IMR-90 (cell line): Measurements from ENCODE around the gene ARHGEF3. TPM values are rescaled to one million over a fixed set of nuclear protein-coding genes. Genes with fewer than 3 reads are reported as not detected.

Experiments used
- ATAC-seq: fragments of 200-7000 bp; cut with Tn5 transposase; 2 replicates; pipeline ENCODE4 v1.9.1; 2020; ENCODE audit warnings: low read depth, mild to moderate bottlenecking, moderate library complexity
- BruUV-seq: library from RNA; stranded (reverse); fragments of 400-500 nt; replicated peaks from 2 replicates; lab custom pipeline; 2021; lab: Mats Ljungman, UMichigan
- CTCF ChIA-PET: fragments of 300-600 bp; formaldehyde crosslinking; extraction: SDS; loops from one replicate; lab custom pipeline; 2021; ENCODE audit warnings: antibody characterized with exemption; lab: Yijun Ruan, JAX
- POLR2A ChIA-PET: fragments of 300-600 bp; sonication (Branson Sonifier 250); formaldehyde crosslinking; loops from one replicate; lab custom pipeline; 2022; ENCODE audit warnings: antibody characterized with exemption; ENCODE audit not compliant: unreplicated experiment; lab: Charles Lee
- DNase-seq: peaks from one replicate; pipeline ENCODE4 v3.0.0; 2013
- H2AFZ ChIP-seq: replicated peaks from 2 replicates; pipeline ENCODE3; 2013; ENCODE audit warnings: low read length, mild to moderate bottlenecking; ENCODE audit not compliant: poor library complexity
- H2AK5ac ChIP-seq: 2 replicates; pipeline ENCODE4 v1.6.1; 2013; ENCODE audit warnings: low read depth, low read length, inconsistent platforms
- H2AK9ac ChIP-seq: replicated peaks from 2 replicates; pipeline ENCODE3; 2013; ENCODE audit warnings: mild to moderate bottlenecking, low read depth, low read length, moderate library complexity; ENCODE audit not compliant: poor library complexity
- H2BK120ac ChIP-seq: 2 replicates; pipeline ENCODE4 v1.6.1; 2013; ENCODE audit warnings: low read depth, low read length, inconsistent platforms
- H2BK15ac ChIP-seq: 3 replicates; pipeline ENCODE4 v1.6.1; 2013; ENCODE audit warnings: low read depth, low read length, inconsistent platforms
- H2BK20ac ChIP-seq: 2 replicates; pipeline ENCODE4 v1.6.1; 2013; ENCODE audit warnings: low read depth, mild to moderate bottlenecking, inconsistent platforms, low read length, moderate library complexity
- H2BK5ac ChIP-seq: 2 replicates; pipeline ENCODE4 v1.6.1; 2013; ENCODE audit warnings: mild to moderate bottlenecking, low read depth, low read length, inconsistent platforms; ENCODE audit not compliant: poor library complexity, severe bottlenecking
- H3K14ac ChIP-seq: replicated peaks from 2 replicates; pipeline ENCODE4 v1.6.1; 2013; ENCODE audit warnings: low read depth, low read length, inconsistent platforms
- H3K18ac ChIP-seq: 2 replicates; pipeline ENCODE4 v1.6.1; 2013; ENCODE audit warnings: low read depth, low read length, control low read depth
- H3K23ac ChIP-seq: 2 replicates; pipeline ENCODE4 v1.6.1; 2013; ENCODE audit warnings: low read depth, low read length, inconsistent platforms
- H3K27ac ChIP-seq: 2 replicates; pipeline ENCODE4 v1.5.1; 2013; ENCODE audit warnings: mild to moderate bottlenecking, control low read depth, low read length; ENCODE audit not compliant: insufficient read depth
- H3K27me3 ChIP-seq: 2 replicates; pipeline ENCODE4 v1.6.1; 2013; ENCODE audit warnings: low read length; ENCODE audit not compliant: control insufficient read depth, insufficient read depth
- H3K36me3 ChIP-seq: 2 replicates; pipeline ENCODE4 v1.6.1; 2013; ENCODE audit warnings: low read length, mixed read lengths; ENCODE audit not compliant: control insufficient read depth, insufficient read depth
- H3K4ac ChIP-seq: 2 replicates; pipeline ENCODE4 v1.6.1; 2013; ENCODE audit warnings: low read depth, low read length, inconsistent platforms
- H3K4me1 ChIP-seq: 2 replicates; pipeline ENCODE4 v1.6.1; 2013; ENCODE audit warnings: low read length, mixed read lengths; ENCODE audit not compliant: control insufficient read depth, insufficient read depth
- H3K4me2 ChIP-seq: 2 replicates; pipeline ENCODE4 v1.6.1; 2013; ENCODE audit warnings: low read depth, mild to moderate bottlenecking, control low read depth, low read length, moderate library complexity
- H3K4me3 ChIP-seq: 2 replicates; pipeline ENCODE4 v1.5.1; 2013; ENCODE audit warnings: low read depth, mild to moderate bottlenecking, control low read depth, low read length, moderate library complexity; ENCODE audit not compliant: insufficient read depth
- H3K56ac ChIP-seq: 2 replicates; pipeline ENCODE4 v1.6.1; 2013; ENCODE audit warnings: low read length, inconsistent platforms; ENCODE audit not compliant: insufficient read depth; ENCODE audit errors: extremely low read depth
- H3K79me1 ChIP-seq, 2 experiments: 2 replicates each; pipeline ENCODE4 v1.6.1; 2013; ENCODE audit warnings: low read length in 2 of 2, inconsistent platforms in 1 of 2, low read depth in 1 of 2
- H3K9ac ChIP-seq: 2 replicates; pipeline ENCODE4 v1.6.1; 2013; ENCODE audit warnings: low read depth, low read length, control low read depth
- H3K9me1 ChIP-seq: 2 replicates; pipeline ENCODE4 v1.6.1; 2013; ENCODE audit warnings: low read length, inconsistent platforms; ENCODE audit not compliant: insufficient read depth
- H3K9me3 ChIP-seq: 2 replicates; pipeline ENCODE4 v1.6.1; 2013; ENCODE audit warnings: low read length; ENCODE audit not compliant: control insufficient read depth, insufficient read depth
- H4K20me1 ChIP-seq: 2 replicates; pipeline ENCODE4 v1.6.1; 2013; ENCODE audit warnings: low read length, inconsistent platforms; ENCODE audit not compliant: insufficient read depth
- H4K5ac ChIP-seq: 2 replicates; pipeline ENCODE4 v1.6.1; 2013; ENCODE audit warnings: mild to moderate bottlenecking, low read depth, low read length, control low read depth
- H4K8ac ChIP-seq, 2 experiments: 2 replicates each; pipeline ENCODE4 v1.6.1; 2013; ENCODE audit warnings: low read depth in 2 of 2, low read length in 2 of 2, control low read depth in 1 of 2, inconsistent platforms in 1 of 2
- H4K91ac ChIP-seq: 2 replicates; pipeline ENCODE4 v1.6.1; 2013; ENCODE audit warnings: low read depth, low read length, inconsistent platforms; ENCODE audit not compliant: insufficient read depth
- CEBPB ChIP-seq: IDR thresholded peaks from 2 replicates; pipeline ENCODE4 v1.6.1; 2012; ENCODE audit warnings: low read depth, low read length, improper control_type of control experiment
- CTCF ChIP-seq: conservative IDR thresholded peaks from 2 replicates; pipeline ENCODE4 v1.5.1; 2012; ENCODE audit warnings: mild to moderate bottlenecking, low read depth, low read length, improper control_type of control experiment
- ELK1 ChIP-seq: fragments of 150-350 bp; IDR thresholded peaks from 2 replicates; pipeline ENCODE4 v1.6.1; 2016; ENCODE audit warnings: low read depth, mild to moderate bottlenecking, low read length, moderate library complexity, borderline replicate concordance
- FOS ChIP-seq: fragments of 150-350 bp; IDR thresholded peaks from 2 replicates; pipeline ENCODE4 v1.6.1; 2016; ENCODE audit warnings: low read depth, low read length
- MAFK ChIP-seq: IDR thresholded peaks from 2 replicates; pipeline ENCODE4 v1.6.1; 2012; ENCODE audit warnings: low read depth, low read length, improper control_type of control experiment
- NFE2L2 ChIP-seq: fragments of 150-350 bp; IDR thresholded peaks from 2 replicates; pipeline ENCODE4 v1.6.1; 2016; ENCODE audit warnings: low read depth, mild to moderate bottlenecking, low read length
- POLR2A ChIP-seq: IDR thresholded peaks from 2 replicates; pipeline ENCODE4 v1.6.1; 2012; ENCODE audit warnings: mild to moderate bottlenecking, low read depth, low read length
- RAD21 ChIP-seq: IDR thresholded peaks from 2 replicates; pipeline ENCODE4 v1.6.1; 2012; ENCODE audit warnings: low read length, improper control_type of control experiment
- RCOR1 ChIP-seq: IDR thresholded peaks from 2 replicates; pipeline ENCODE4 v1.6.1; 2012; ENCODE audit warnings: mild to moderate bottlenecking, low read length, improper control_type of control experiment; ENCODE audit not compliant: insufficient replicate concordance
- SMC3 ChIP-seq: fragments of 150-350 bp; IDR thresholded peaks from 2 replicates; pipeline ENCODE4 v1.6.1; 2016; ENCODE audit warnings: low read depth, mild to moderate bottlenecking, antibody characterized with exemption, low read length, moderate library complexity
- USF2 ChIP-seq: fragments of 150-350 bp; IDR thresholded peaks from 2 replicates; pipeline ENCODE4 v1.6.1; 2017; ENCODE audit warnings: mild to moderate bottlenecking, antibody characterized with exemption, low read length, low read depth
- WGBS, 2 experiments: methylation state at CpG; one replicate each; pipeline versions ENCODE4 v1.1.5 to v1.1.7; 2013; ENCODE audit warnings: missing lambda C conversion rate in 2 of 2; ENCODE audit not compliant: insufficient read length in 1 of 2; ENCODE audit errors: extremely low coverage in 2 of 2; 5-methylcytosine and 5-hydroxymethylcytosine counted together
- dilution Hi-C: fragments of 300-500 bp; cut with HindIII; formaldehyde crosslinking; loops from one replicate; pipeline ENCODE4 v1.14.3; 2018; ENCODE audit warnings: low sequenced_read_pairs; ENCODE audit not compliant: unreplicated experiment
- in situ Hi-C: fragments of 300-500 bp; cut with MboI; formaldehyde crosslinking; loops from 3 replicates; pipeline ENCODE4 v1.14.3; 2019; ENCODE audit warnings: low sequenced_read_pairs, inconsistent platforms, mixed read lengths
- intact Hi-C: fragments of 100-400 bp; cut with micrococcal nuclease; formaldehyde crosslinking; loops from 2 replicates; pipeline ENCODE4 v1.10.0; 2022
- polyA plus RNA-seq, 3 experiments: library from polyadenylated mRNA; depleted of rRNA; stranded (reverse); fragments of >200 nt; gene quantifications; 2 replicates each; pipeline ENCODE4 v1.2.3, GENCODE V29; 2012; ENCODE audit warnings: low replicate concordance in 1 of 3
- total RNA-seq: library from RNA; depleted of rRNA; stranded (reverse); fragments of >200 nt; gene quantifications from 2 replicates; pipeline ENCODE4 v1.2.3, GENCODE V29; 2012

ARHGEF3 gene
- total and polyA plus RNA-seq, 2 of the 4 experiments (the other 2 are of a cell fraction), result 2.1 to 2.3 TPM

GRCh38 chr3:56833536-56833935 lies 31.8 kb upstream of the ARHGEF3 start:
- no CpG with 5 or more reads among the region's 2 CpGs for WGBS, 2 experiments
- CTCF ChIA-PET, result no interaction called here

More at GRCh38 chr3:56833536-56833935, 31.8 kb upstream of the ARHGEF3 start:
- Histone ChIP-seq H3K18ac (no peak overlapping the region), H2BK5ac (no peak overlapping the region), H4K5ac (no peak overlapping the region), H2AK5ac (no peak overlapping the region), H2BK15ac (no peak overlapping the region), H2BK120ac (no peak overlapping the region), H2AK9ac (no peak overlapping the region), H3K36me3 (no peaks in the 10 kb centered on the region), H3K4ac (no peak overlapping the region), H3K23ac (no peak overlapping the region), H3K9ac (no peak overlapping the region), H4K8ac (no peak overlapping the region), H3K9me1 (no peaks in the 10 kb centered on the region; the same call in 1 of the 2 replicates), H3K27me3 (no peaks in the 10 kb centered on the region), H3K4me2 (no peak overlapping the region), H2BK20ac (no peak overlapping the region), H2AFZ (no peak overlapping the region), H3K79me1 (no peaks in the 10 kb centered on the region), H3K4me3 (no peak overlapping the region), H4K91ac (no peak overlapping the region), H3K27ac (no peak overlapping the region), H3K9me3 (no peaks in the 10 kb centered on the region), H3K14ac (no peak overlapping the region), H4K20me1 (no peaks in the 10 kb centered on the region), H3K4me1 (no peaks in the 10 kb centered on the region), H3K56ac (no peak overlapping the region)
- intact Hi-C loops, result no loop called here
- no TSS peak for BruUV-seq
- dilution Hi-C loops, result no loop called here
- TF ChIP-seq ELK1 (no peak), POLR2A (no peak), FOS (no peak), CEBPB (no peak), USF2 (no peak), SMC3 (no peak), RCOR1 (no peak), CTCF (no peak), NFE2L2 (no peak), MAFK (no peak), RAD21 (no peak)
- in situ Hi-C loops, result no loop called here
- ATAC-seq (no peak), DNase-seq (no peak)
- POLR2A ChIA-PET, result no interaction called here
